Kidney glomerular epithelial cell (primary cell): Measurements from ENCODE around the gene ARSH.
"Not testable (repeated sequence)": the region's sequence is repeated elsewhere in the genome, so short reads cannot be mapped to it uniquely, and the experiment has no call there.

ENCODE experiments used
- DNase-seq: peaks from one replicate; lab custom pipeline; 2025; lab: John Stamatoyannopoulos, UW

Gene ARSH, protein sequence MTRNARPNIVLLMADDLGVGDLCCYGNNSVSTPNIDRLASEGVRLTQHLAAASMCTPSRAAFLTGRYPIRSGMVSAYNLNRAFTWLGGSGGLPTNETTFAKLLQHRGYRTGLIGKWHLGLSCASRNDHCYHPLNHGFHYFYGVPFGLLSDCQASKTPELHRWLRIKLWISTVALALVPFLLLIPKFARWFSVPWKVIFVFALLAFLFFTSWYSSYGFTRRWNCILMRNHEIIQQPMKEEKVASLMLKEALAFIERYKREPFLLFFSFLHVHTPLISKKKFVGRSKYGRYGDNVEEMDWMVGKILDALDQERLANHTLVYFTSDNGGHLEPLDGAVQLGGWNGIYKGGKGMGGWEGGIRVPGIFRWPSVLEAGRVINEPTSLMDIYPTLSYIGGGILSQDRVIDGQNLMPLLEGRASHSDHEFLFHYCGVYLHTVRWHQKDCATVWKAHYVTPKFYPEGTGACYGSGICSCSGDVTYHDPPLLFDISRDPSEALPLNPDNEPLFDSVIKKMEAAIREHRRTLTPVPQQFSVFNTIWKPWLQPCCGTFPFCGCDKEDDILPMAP

DNA sequence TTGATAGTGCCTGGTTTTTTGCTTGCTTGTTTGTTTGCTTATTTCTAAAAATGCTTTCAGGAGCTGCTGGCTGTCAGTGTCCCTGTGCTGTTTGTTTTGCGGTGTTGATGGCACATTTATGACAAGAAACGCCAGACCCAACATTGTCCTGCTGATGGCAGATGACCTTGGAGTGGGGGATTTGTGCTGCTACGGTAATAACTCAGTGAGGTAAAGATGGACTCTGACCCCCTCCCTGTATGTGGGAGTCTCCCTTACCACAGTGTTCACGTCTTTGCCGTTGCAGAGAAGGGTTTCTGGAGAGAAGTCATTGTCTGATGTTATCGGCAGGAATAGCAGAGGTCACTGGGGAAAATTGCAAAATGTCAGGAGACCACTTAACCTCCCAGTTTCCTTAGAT, at the start of gene ARSH:
Gene ARSH (plus strand): TSS at position 52 of the 400 bp plus-strand sequence. CDS start 67 bp downstream, at position 119.
- DNase-seq: no peak

GRCh38 chrX:2958199-2958598, 48.1 kb upstream of the ARSH start:
- no peak for DNase-seq

GRCh38 chrX:2960861-2961515, 45.4 kb upstream of the ARSH start:
- DNase-seq: no peak

- no peak for DNase-seq
These were observed 44.0 kb upstream of the ARSH start for GRCh38 chrX:2962381-2962780.

DNA sequence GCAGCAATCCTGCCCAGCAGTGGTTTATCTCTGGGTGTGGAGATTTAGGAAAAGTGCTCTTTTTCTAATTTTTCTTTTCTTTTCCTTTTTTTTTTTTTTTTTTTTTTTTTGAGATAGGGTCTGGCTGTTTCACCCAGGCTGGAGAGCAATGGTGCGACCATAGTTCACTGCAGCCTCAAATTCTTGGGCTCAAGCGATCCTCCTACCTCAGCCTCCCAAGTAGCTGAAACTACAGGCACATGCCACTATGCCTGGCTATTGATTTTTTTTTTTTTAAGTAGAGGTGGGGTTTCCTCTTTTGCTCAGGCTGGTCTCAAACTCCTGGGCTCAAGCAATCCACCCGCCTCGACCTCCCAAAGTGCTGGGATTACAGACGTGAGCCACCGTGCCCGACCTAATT, 42.9 kb upstream of the ARSH start:
- DNase-seq: not testable (repeated sequence)

- peak; percentile 62 for DNase-seq
These were observed 42.2 kb upstream of the ARSH start for GRCh38 chrX:2963992-2964794.

GRCh38 chrX:2965965-2966364, 40.4 kb upstream of the ARSH start:
- no peak for DNase-seq

- DNase-seq: no peak
These were observed 39.3 kb upstream of the ARSH start for GRCh38 chrX:2967012-2967411.

- no peak for DNase-seq
These were observed 38.8 kb upstream of the ARSH start for GRCh38 chrX:2967584-2967983.

DNA sequence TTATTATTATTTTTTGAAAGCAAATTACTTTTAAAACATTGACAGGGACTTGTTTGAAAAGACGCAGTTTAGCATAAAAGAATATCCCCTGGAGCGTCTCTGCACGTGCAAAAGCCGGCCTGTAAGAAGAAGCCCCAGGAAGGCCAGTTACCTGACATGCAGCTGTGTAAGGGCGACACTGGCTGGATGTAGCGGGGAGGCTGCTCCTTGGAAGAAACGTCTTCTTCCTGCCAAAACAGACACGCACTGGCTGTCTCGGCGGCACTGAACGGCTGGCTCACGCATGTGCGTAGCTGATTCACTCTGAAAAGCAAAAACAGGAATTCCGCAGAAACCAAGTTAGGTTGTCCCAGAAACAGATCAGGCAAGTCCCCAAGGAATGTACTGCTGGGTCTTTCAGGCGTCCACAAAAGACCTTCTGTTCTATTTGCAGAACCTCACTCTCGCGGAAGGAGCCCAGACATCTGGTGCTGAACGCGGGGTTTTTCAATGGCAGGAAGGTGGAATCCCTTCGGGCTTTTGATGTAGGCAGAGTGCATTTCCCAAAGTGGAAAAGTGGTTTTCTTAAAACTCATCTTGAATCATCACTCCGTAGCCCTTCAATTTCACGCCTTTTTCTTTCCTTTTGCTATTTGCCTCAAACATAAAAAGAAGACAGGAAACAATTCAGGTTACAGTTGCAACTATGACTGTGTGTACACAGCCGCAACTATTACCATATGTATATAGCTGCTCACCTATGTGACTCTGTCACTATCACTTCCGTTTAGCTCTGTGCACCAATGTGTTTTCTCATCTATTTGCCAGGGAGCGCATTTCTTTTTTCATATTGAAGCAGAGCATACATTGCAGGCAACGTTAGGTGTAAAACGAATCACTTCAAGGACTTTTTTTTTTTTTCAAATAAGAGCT, 38.1 kb upstream of the ARSH start:
- no peak for DNase-seq

DNA sequence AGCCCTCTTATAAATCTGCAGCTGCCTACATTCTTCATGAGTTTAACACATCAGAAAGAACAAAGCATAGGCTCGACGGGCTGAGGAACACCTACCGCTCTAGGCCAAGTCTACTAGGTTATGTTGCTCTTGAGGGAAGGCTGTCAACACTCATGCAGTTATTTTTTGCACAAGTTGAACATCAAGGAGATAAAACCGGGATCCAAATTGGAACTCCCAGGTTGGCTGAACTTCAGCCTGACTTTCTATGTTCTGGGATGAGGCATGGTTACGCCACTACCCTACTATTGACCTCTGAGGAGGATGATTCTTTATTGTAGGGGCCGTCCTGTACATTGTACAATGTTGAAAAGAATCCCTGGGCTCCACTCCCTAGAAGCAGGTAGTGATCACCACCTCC, 37.3 kb upstream of the ARSH start:
- no peak for DNase-seq

GRCh38 chrX:2972391-2972790, 34.0 kb upstream of the ARSH start:
- no peak for DNase-seq

- DNase-seq: no peak
These were observed 31.4 kb upstream of the ARSH start for GRCh38 chrX:2974961-2975360.

DNA sequence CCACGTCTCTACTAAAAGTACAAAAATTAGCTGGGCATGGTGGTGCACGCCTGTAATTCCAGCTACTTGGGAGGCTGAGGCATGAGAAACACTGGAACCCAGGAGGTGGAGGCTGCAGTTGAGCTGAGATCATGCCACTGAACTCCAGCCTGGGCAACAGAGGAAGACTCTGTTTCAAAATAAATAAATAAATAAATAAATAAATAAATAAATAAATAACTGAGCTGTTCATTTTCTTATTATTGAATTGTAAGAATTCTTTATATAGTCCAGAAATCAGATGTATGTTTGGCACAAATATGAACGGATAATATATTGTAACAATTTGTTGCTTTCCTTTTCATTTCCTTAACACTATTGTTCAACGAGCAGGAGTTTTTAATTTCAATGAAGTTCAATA, 27.7 kb upstream of the ARSH start:
- DNase-seq: not testable (repeated sequence)

- no peak for DNase-seq
These were observed 22.0 kb upstream of the ARSH start for GRCh38 chrX:2984342-2984741.

DNA sequence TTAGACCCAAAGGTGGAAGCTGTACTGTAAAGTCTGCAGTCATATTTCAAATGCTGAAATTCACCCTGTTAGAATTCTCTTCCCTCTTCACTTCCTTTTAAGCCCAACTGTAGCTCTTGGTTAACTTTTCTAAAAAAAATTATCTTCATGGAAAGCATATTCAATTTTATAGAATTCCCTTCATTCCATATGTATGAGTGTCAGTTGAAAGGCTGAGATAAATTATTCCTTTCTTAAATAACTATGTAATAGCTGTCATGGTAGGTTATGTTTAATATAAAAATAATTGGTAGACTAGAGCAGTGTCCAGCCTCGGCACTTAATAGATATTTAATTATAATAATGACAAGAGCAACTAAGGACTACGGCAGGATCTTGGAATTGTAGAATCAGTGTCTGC, 16.8 kb upstream of the ARSH start:
- no peak for DNase-seq

GRCh38 chrX:3010532-3010931, 4.2 kb downstream of the ARSH start:
- no peak for DNase-seq

- no peak for DNase-seq
These were observed 11.1 kb downstream of the ARSH start for GRCh38 chrX:3017492-3017891.

- no peak for DNase-seq
These were observed 17.8 kb downstream of the ARSH start for GRCh38 chrX:3024176-3024575.

GRCh38 chrX:3026074-3026815, 19.9 kb downstream of the ARSH start:
- no peak for DNase-seq

GRCh38 chrX:3029129-3029528, 22.8 kb downstream of the ARSH start:
- DNase-seq: no peak
